Measurements from ENCODE around the gene TMEM232.

GRCh38 chr5:110409571-110409970 lies 316.9 kb downstream of the TMEM232 start:
- TF ChIP-seq EZH2 (IDR thresholded peaks at IDR 0.05; ENCODE audit: low read length): no peak
- no peak for TF ChIP-seq CTCF (optimal IDR thresholded peaks at IDR 0.05 in 1 of 3, IDR thresholded peaks at IDR 0.05 in 1 of 3, conservative IDR thresholded peaks at IDR 0.05 in 1 of 3; ENCODE audit: extremely low read depth in 1 of 3, insufficient read depth in 2 of 3, low read length in 3 of 3)

Data from keratinocyte (primary cell).